OCI-LY1 (cell line): ENCODE measurements around the gene SIRT2.

ENCODE experiments used
- CTCF ChIP-seq: fragments of 200-600 bp; sonication (generic), shearing (Covaris generic); IDR thresholded peaks from 2 replicates; pipeline ENCODE4 v1.5.1; 2017; ENCODE audit warnings: mild to moderate bottlenecking, antibody characterized with exemption, low read length, moderate library complexity, mixed read lengths
- EZH2 ChIP-seq: fragments of 200-600 bp; sonication (generic), shearing (Covaris generic); IDR thresholded peaks from 2 replicates; pipeline ENCODE4 v1.8.0; 2017; ENCODE audit warnings: borderline replicate concordance, mixed run types, mild to moderate bottlenecking, antibody characterized with exemption, low read length, moderate library complexity, mixed read lengths

- no peak for TF ChIP-seq EZH2
- no peak for TF ChIP-seq CTCF
These were observed 13.4 kb upstream of the SIRT2 start for GRCh38 chr19:38912600-38913514.
